Hematopoietic multipotent progenitor cell treated with erythropoietin and hydrocortisone succinate and interleukin-3 and kit ligand, for 17 days (in vitro differentiated cells): ENCODE results near the gene LONP2.
"Not testable (repeated sequence)": the region's sequence is repeated elsewhere in the genome, so short reads cannot be mapped to it uniquely, and the experiment has no call there.

Source experiments
- DNase-seq: peaks from one replicate; pipeline ENCODE4 v3.0.0-alpha.2; 2015; ENCODE audit warnings: low spot score

Gene LONP2

DNA sequence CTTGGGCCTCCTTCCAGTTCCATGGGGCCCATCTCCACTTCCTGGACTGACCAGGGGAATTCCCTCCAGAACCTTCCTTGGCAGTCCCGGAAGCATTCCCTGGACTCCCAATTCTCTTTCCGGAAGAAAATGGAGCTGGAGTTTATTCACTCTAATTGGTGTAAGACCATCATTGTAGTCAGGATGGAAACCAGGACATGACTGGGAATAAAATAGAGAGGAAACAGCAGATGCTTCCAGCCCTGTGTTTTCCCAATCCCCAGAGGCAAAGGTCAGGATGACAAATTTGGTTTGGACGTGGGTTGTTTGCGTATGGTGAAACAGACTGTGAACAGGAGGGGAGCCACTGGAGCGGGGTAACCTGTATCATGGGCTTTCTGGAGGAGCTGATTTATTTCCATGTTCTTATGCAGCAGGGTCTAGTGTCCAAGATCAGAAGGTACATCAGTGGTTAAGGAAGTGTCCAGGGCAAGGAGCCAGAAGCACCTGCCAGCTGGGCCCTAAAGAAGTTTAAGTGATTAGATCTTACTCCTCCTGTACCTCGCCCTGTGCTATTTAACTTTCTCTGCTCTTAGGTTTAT, 8.5 kb upstream of the LONP2 start:
- DNase-seq = no peak

- DNase-seq = no peak
These were observed 7.8 kb upstream of the LONP2 start for GRCh38 chr16:48236286-48236685.

- DNase-seq = not testable (repeated sequence)
These were observed 4.0 kb upstream of the LONP2 start for GRCh38 chr16:48240147-48240546.

- DNase-seq = no peak
These were observed 729 bp downstream of the LONP2 start for GRCh38 chr16:48244863-48245195.

- no peak for DNase-seq
These were observed 2.0 kb downstream of the LONP2 start for GRCh38 chr16:48246066-48246465.

DNA sequence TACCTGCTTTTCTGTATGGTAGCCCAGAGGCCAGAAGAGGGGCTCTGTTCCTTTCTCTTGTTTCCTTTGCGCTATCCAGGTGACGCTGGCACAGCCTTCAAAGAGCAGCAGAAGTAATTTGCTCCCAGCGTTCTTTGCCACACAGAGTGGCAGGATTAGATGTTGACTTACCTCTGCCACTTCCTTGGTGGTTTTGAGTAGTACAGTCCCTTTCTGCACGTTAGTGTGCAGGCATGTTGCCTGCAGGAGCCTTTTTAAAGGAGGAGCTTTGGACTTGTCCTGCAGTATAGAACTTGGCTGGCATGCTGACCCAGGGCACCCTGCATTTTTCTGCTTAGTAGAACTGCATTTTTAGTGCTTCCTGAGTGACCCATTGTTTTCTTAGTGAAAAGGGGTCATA, 3.2 kb downstream of the LONP2 start, which contains the start of gene ABCC11:
TSS of gene ABCC11 (minus strand) at position 229 of the 400 bp plus-strand sequence. CDS start 15,618 bp downstream, outside the sequence.
- DNase-seq = no peak

DNA sequence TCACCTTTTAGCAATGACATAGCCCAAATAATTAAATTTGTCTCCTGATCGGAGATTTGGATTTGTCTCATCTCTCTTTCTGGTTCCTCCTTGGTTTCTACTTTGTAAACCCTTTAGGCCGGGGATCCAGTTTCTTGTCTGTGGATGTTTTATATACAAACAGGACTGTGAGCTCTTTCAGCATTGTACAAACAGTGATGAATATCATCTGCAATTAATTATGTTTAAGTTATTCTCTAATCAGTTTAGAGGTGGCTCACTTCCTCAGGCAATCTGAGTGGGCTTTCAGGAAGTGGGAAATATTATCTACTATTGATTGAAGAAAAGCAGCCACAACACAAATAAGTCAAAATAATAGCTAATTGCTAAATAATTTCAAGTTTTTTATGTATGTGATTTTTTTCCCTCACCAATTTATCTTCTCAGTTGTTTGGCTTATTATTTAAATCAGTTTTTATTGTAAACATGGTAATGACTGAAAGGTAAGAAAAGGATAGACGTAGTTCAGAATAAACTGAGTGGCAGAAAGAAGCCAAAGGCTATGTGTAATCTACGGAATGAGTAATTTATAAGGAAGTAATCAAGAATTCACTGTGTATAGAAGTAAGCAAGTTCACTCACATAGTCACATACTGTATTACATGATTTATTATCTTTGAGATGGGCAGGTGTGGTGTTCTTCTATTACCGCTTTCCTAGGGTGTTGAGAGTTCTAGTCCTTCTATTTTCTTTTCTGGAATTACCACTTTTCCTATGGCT, 6.6 kb downstream of the LONP2 start:
- DNase-seq = no peak

DNA sequence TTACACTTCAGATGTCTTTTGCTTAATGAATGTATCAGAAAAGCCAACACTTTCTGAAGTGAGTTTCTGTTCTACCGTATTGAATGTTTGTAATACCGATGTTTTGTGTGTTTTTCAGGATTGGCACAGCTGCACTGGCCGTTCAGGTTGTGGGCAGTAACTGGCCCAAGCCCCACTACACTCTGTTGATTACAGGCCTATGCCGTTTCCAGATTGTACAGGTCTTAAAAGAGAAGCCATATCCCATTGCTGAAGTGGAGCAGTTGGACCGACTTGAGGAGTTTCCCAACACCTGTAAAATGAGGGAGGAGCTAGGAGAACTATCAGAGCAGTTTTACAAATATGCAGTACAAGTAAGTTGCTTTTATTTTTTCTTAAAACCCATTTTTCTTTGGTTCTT, 7.9 kb downstream of the LONP2 start:
- DNase-seq = no peak

DNA sequence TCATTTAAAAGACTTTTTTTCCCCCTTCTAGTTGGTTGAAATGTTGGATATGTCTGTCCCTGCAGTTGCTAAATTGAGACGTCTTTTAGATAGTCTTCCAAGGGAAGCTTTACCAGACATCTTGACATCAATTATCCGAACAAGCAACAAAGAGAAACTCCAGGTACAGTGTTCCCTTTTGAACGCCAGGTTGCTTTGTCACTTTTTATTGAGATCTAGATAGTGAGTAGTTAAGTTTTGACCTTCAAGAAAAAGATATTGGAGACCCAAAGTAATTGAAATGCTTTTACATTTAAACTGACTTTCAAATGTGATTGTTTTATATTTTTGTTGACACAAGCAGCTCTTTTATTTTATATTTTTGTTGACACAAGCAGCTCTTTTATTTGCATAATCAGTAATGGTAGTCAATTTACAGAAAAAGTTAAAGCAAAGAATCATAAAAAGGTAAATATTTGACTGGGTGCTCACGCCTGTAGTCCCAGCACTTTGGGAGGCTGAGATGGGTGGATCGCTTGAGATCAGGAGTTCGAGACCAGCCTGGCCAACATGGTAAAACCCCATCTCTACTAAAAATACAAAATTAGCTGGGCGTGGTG, 12.6 kb downstream of the LONP2 start:
- DNase-seq = no peak

DNA sequence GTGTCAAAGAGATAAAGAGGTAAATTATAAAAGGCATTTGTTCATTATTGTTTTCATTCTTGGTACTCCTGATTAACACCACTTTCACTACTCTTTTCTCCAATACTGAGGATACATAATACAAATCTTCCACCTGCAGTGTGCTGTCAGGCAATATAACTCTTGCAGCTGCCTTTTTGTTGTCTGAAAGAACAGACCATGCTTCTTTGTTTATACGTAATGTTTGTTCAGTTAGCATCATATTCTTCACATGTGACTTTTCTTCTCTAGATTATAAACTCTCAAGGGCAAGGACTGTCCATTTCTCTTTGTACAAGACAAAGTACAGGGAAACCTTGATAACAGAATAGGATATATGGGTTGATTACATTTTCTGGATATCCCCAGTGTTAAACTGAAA, 17.5 kb downstream of the LONP2 start:
- no peak for DNase-seq

DNA sequence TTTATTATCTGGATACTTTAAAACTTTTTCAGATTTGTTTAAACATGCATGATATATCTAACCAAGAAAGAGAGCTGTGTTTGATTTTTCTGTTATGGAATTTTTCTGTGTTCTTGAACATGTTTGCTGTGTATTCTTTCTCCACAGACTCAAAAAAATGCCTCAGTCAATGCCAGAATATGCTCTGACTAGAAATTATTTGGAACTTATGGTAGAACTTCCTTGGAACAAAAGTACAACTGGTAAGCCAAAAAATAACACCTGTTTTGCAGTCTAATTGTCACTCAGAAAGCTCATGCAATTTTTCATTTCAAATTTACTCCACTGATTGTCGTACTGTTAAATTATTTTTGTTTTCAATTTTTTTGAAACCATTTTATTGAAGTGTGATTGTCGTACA, 18.5 kb downstream of the LONP2 start:
- DNase-seq = no peak

- no peak for DNase-seq
These were observed 24.9 kb downstream of the LONP2 start for GRCh38 chr16:48269011-48269410.

GRCh38 chr16:48271728-48272127, 27.6 kb downstream of the LONP2 start:
- DNase-seq = no peak

DNA sequence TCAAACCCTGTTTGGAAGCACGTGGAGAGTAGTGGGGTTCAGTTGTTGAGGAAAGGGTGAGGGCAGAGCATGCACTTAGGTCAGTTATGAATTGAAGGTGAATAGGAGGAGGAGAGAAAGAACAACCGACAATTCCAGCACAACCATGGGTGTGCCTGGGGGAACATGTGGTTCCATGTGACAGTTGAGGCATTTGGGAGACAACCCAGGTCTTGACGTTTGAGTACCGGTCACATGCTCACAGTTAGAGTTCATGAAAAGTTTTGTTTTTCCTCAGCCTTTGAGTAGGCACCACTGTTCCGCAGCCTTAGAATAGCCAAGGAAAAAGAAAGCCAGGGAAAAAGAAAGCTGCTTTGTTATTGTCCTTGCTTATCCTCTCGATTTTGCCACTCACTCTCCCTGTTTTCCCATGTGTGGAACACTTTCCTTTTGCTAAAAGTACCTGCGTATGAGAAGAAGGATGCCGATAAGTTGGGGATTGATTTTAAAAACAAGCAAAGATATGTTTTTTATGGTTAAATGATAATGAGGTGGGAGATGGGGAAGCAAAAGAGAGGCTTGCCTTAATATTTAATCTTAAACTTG, 28.8 kb downstream of the LONP2 start:
- no peak for DNase-seq

DNA sequence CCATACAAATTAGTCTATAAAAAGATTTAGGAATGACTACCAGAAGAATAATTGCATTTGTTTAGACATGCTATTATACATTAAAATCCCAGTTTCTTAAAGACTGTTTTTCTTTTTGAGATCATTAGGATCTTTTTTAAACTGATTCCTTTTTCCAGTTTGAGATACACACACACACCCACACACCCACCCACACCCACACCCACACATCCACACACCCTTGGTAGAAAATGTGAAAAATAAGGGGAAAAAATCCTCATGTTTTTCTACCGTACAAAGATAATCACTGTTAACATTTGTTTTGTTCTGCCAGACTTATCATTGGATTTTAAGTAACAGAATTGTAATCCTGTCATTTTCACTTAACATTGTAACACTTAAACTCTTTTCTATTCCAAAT, 30.4 kb downstream of the LONP2 start:
- no peak for DNase-seq

DNA sequence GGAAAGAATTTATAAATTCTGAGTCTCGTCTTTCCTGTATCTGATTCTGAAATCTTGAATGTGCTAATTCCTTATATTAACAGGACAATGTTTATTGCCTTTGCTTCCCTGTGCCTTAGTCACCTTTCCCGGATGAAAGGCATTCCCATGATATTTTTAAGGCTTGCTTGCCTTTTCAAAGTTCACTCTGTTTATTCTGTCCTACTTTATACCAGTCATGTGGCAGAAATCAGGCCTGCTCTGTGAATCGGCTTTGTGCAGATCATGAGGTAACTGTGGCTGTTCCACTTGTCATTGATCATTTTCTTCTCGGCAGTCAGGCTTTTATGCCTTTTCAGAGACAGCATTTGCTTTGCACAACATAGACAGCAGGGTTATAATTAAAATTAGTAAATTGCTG, 32.0 kb downstream of the LONP2 start:
- no peak for DNase-seq

- no peak for DNase-seq
These were observed 33.1 kb downstream of the LONP2 start for GRCh38 chr16:48277158-48277557.

- no peak for DNase-seq
These were observed 35.1 kb downstream of the LONP2 start for GRCh38 chr16:48279199-48279598.

GRCh38 chr16:48280546-48280945, 36.4 kb downstream of the LONP2 start:
- no peak for DNase-seq

DNA sequence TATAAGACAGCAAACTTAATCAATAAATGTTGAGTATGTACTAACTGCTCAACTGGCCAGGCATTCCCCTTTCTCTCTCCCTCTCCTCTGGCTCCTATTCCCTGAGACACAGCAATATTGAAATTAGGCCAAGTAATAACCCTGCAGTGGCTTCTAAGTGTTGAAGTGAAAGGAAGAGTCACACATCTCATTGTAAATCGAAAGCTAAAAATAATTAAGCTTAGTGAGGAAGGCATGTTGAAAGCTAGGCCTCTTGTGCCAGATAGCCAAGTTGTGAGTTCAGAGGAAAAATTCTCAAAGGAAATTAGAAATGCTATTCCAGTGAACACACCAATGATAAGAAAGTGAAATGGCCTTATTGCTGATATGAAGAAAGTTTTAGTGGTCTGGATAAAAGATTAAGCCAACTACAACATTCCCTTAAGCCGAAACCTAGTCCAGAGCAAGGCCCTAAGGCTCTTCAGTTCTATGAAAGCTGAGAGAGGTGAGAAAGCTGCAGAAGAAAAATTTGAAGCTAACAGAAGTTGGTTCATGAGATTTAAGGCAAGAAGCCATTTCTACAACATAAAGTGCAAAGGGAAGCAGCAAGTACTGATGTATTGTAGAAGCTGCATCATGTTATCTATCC, 38.6 kb downstream of the LONP2 start:
- DNase-seq = no peak

GRCh38 chr16:48284772-48285409, 40.8 kb downstream of the LONP2 start:
- no peak for DNase-seq

DNA sequence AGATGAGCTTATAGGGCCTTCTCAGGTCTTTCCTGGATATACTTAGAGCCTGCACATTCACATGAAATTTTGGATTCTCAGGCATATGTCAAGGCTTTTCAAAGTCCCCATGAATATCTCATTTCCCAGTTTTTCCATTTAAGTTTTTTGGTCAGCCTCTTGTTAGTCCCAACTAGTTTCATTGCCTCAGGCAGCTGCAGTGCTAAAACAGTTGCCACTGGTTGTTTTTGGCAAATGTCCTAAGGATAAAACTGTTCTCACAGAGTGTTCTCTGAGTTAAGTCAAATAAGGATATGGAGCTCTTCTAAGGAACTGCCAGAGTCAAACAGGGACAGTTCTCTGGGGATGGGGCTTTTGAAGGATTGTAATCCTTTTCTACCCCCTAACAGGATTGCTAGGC, 43.1 kb downstream of the LONP2 start:
- DNase-seq = no peak
